Prostate gland (tissue), 2 donors: ENCODE results near the gene TMCC1. TPM values are rescaled to one million over a fixed set of nuclear protein-coding genes. Genes with fewer than 3 reads are reported as not detected.
A peak's percentile ranks its signal among the peaks of the same experiment; 100 is the strongest.

ENCODE experiments used
- DNase-seq: peaks from one replicate; pipeline ENCODE4 v3.0.0-alpha.2; 2019; ENCODE audit warnings: low spot score
- H3K27ac ChIP-seq, 2 donors: fragments of 200-600 bp; sonication (generic); 2 replicates each; pipeline ENCODE4 v1.5.1; 2017 to 2019
- H3K27me3 ChIP-seq: fragments of 200-600 bp; sonication (generic); replicated peaks from 2 replicates; pipeline ENCODE4 v1.5.1; 2019; ENCODE audit not compliant: insufficient read depth
- H3K36me3 ChIP-seq, 2 donors: fragments of 200-600 bp; sonication (generic); 1 replicate in 1 of 2; 2 replicates in 1 of 2; pipeline versions ENCODE4 v1.5.1 to v1.8.1; 2017 to 2019
- H3K4me1 ChIP-seq: fragments of 200-600 bp; sonication (generic); replicated peaks from 2 replicates; pipeline ENCODE4 v1.5.1; 2019
- H3K4me3 ChIP-seq, 2 donors: fragments of 200-600 bp; sonication (generic); 2 replicates each; pipeline ENCODE4 v1.5.1; 2017 to 2019
- H3K9me3 ChIP-seq: fragments of 200-600 bp; sonication (generic); 2 replicates; pipeline ENCODE4 v1.5.1; 2017
- POLR2A ChIP-seq: fragments of 450-650 bp; IDR thresholded peaks from one replicate; pipeline ENCODE4 v1.6.1; 2016; ENCODE audit warnings: antibody characterized with exemption, mild to moderate bottlenecking
- POLR2AphosphoS5 ChIP-seq: sonication (generic); formaldehyde crosslinking; IDR thresholded peaks from one replicate; pipeline ENCODE4 v1.6.1; 2017; ENCODE audit warnings: antibody characterized with exemption
- WGBS: methylation state at CpG from one replicate; pipeline ENCODE4 v1.1.5; 2018; 5-methylcytosine and 5-hydroxymethylcytosine counted together
- intact Hi-C: fragments of 100-400 bp; cut with DNase I; formaldehyde crosslinking; loops from one replicate; pipeline ENCODE4 v1.14.2; 2022
- total RNA-seq, 2 donors: library from RNA; depleted of rRNA; stranded (reverse); fragments of >200 nt; gene quantifications; one replicate each; pipeline ENCODE4 v1.1.0, GENCODE V29; 2016
- TF ChIP-seq, protein P1 (sequence below), 4 experiments: fragments of 200-600 bp in 2 of 4; fragments of 450-650 bp in 2 of 4; sonication (generic) in 2 of 4; IDR thresholded peaks; 1 replicate in 3 of 4; 2 replicates in 1 of 4; pipeline ENCODE4 v1.5.1; 2016 to 2019; ENCODE audit warnings: antibody characterized with exemption in 4 of 4, mild to moderate bottlenecking in 2 of 4, moderate library complexity in 2 of 4

TMCC1 gene
- total RNA-seq, 2 donors from 2014 or later, result 27.6 to 43.9 TPM

DNA sequence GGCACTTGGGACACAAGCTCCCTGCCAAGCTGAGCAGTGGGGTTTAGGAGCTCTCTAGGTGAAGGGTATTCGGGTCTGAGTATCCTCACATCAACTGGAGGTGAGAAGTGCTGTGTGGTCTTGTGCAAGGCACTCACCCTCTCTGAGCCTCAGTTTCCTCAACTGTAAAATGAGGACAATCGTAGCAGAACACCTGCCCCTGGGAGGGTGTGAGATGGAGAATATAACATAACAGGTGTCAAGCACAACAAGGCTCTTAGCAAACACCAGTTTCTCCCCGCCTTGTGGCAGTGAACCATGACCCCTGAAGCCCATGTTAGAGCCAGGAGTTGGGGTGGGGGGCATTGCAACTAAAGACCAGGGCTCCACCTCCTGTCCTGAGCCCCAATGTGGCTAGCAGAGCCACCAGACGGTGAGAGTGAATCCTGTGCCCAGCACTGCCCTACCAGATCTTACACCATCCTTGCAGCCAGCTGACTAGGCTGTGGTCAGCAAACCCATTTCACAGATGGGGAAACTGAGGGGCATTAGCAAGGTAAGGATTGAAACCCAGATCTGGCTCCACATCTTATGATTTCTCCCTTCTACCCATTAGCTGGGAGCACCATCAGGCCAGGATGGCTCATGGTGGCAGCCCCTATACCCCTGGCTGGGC, 284.4 kb downstream of the TMCC1 start:
- Histone ChIP-seq H3K4me3 (no peak overlapping the region), H3K4me1 (no peaks in the 10 kb centered on the region), H3K36me3 (no peaks in the 10 kb centered on the region), H3K9me3 (no peaks in the 10 kb centered on the region), H3K27me3 (no peaks in the 10 kb centered on the region), H3K27ac (peak overlapping the region in 1 of 2 donors; percentile 79)
- intact Hi-C loops, result no loop called here
- 82% methylated on average over 4 of the region's 4 CpGs for WGBS
- TF ChIP-seq, protein P1, sequence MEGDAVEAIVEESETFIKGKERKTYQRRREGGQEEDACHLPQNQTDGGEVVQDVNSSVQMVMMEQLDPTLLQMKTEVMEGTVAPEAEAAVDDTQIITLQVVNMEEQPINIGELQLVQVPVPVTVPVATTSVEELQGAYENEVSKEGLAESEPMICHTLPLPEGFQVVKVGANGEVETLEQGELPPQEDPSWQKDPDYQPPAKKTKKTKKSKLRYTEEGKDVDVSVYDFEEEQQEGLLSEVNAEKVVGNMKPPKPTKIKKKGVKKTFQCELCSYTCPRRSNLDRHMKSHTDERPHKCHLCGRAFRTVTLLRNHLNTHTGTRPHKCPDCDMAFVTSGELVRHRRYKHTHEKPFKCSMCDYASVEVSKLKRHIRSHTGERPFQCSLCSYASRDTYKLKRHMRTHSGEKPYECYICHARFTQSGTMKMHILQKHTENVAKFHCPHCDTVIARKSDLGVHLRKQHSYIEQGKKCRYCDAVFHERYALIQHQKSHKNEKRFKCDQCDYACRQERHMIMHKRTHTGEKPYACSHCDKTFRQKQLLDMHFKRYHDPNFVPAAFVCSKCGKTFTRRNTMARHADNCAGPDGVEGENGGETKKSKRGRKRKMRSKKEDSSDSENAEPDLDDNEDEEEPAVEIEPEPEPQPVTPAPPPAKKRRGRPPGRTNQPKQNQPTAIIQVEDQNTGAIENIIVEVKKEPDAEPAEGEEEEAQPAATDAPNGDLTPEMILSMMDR (IDR thresholded peaks at IDR 0.05), result no peak
- TF ChIP-seq POLR2A (no peak), POLR2AphosphoS5 (no peak)
- DNase-seq, result no peak

- WGBS, result 64% methylated on average over 17 of the region's 17 CpGs
- Histone ChIP-seq H3K4me3 (no peak overlapping the region), H3K27me3 (no peaks in the 10 kb centered on the region), H3K27ac (peak overlapping the region; percentile 79 to 80), H3K9me3 (no peaks in the 10 kb centered on the region), H3K4me1 (no peaks in the 10 kb centered on the region), H3K36me3 (no peaks in the 10 kb centered on the region)
- TF ChIP-seq POLR2AphosphoS5, result no peak
- TF ChIP-seq, protein P1 (IDR thresholded peaks at IDR 0.05), result peak in 1 of 4 experiments; percentile 31
- no peak for DNase-seq
- intact Hi-C loops, result no loop called here
Observed at GRCh38 chr3:129608087-129608935, 285.2 kb downstream of the TMCC1 start.

- intact Hi-C loops, result no loop called here
- no peak for DNase-seq
- no peaks in the 10 kb centered on the region for H3K36me3 ChIP-seq
- H3K27me3 ChIP-seq, result no peaks in the 10 kb centered on the region
- TF ChIP-seq POLR2A (no peak), POLR2AphosphoS5 (no peak)
- TF ChIP-seq, protein P1 (IDR thresholded peaks at IDR 0.05), result no peak
- H3K27ac ChIP-seq, result peak overlapping the region; percentile 79 to 80
- H3K4me1 ChIP-seq, result no peaks in the 10 kb centered on the region
- 58% methylated on average over 18 of the region's 18 CpGs for WGBS
- H3K4me3 ChIP-seq, result peak overlapping the region; percentile 44 to 45
- H3K9me3 ChIP-seq, result no peaks in the 10 kb centered on the region
Observed at GRCh38 chr3:129607391-129608068, 286.0 kb downstream of the TMCC1 start.

- Histone ChIP-seq H3K4me1 (no peaks in the 10 kb centered on the region), H3K27me3 (no peaks in the 10 kb centered on the region), H3K4me3 (peak within 1 kb of the TSS; percentile 45), H3K27ac (peak within 1 kb of the TSS; percentile 79 to 80), H3K36me3 (no peaks in the 10 kb centered on the region), H3K9me3 (no peaks in the 10 kb centered on the region)
- DNase-seq, result no peak
- under 1% methylated on average over 61 of the region's 96 CpGs for WGBS
- TF ChIP-seq POLR2A (peak; percentile 14), POLR2AphosphoS5 (no peak)
- TF ChIP-seq, protein P1 (IDR thresholded peaks at IDR 0.05), result no peak
- intact Hi-C loops, result no loop called here
Observed at GRCh38 chr3:129606636-129607390, 286.7 kb downstream of the TMCC1 start, which contains the start of gene PLXND1. Gene PLXND1 (minus strand): TSS chr3:129606676. CDS start chr3:129606639, 37 bp downstream.
